HG03520 (cell line): Measurements from ENCODE around the gene ANP32E.

Experiments
- ATAC-seq: cut with Tn5 transposase; IDR thresholded peaks from one replicate; pipeline ENCODE4 v1.9.1; 2021; ENCODE audit warnings: mild to moderate bottlenecking, moderate library complexity; ENCODE audit not compliant: unreplicated experiment

ANP32E gene

GRCh38 chr1:150235852-150236613 lies at the start of gene ANP32E:
TSS of gene ANP32E (minus strand) at chr1:150236112. CDS start at chr1:150235786, 326 bp downstream.
- peak; percentile 79 for ATAC-seq

- no peak for ATAC-seq
Measured at GRCh38 chr1:150283260-150283659, 47.3 kb upstream of the ANP32E start.

GRCh38 chr1:150282558-150282958 lies 46.6 kb upstream of the ANP32E start:
- ATAC-seq: no peak

GRCh38 chr1:150281758-150282557 lies 46.0 kb upstream of the ANP32E start, which contains the start of gene CIART:
TSS of gene CIART (plus strand) at chr1:150282554. CDS start at chr1:150283268, 714 bp downstream.
- ATAC-seq: no peak

GRCh38 chr1:150281221-150281757 lies 45.4 kb upstream of the ANP32E start:
- ATAC-seq: no peak

GRCh38 chr1:150280138-150280707 lies 44.3 kb upstream of the ANP32E start:
- no peak for ATAC-seq

- ATAC-seq: no peak
Measured at GRCh38 chr1:150273311-150273710, 37.4 kb upstream of the ANP32E start.

- ATAC-seq: no peak
Measured at GRCh38 chr1:150271291-150271959, 35.5 kb upstream of the ANP32E start.

GRCh38 chr1:150269451-150269850 lies 33.5 kb upstream of the ANP32E start:
- ATAC-seq: no peak

GRCh38 chr1:150268705-150269403 lies 32.9 kb upstream of the ANP32E start, which contains the start of gene APH1A:
TSS of gene APH1A (minus strand) at chr1:150269016. CDS start at chr1:150268810, 206 bp downstream.
- ATAC-seq: peak; percentile 74

GRCh38 chr1:150268340-150268704 lies 32.4 kb upstream of the ANP32E start:
- ATAC-seq: peak; percentile 14

- no peak for ATAC-seq
Measured at GRCh38 chr1:150267896-150268295, 32.0 kb upstream of the ANP32E start.

GRCh38 chr1:150263549-150263948 lies 27.6 kb upstream of the ANP32E start:
- ATAC-seq: no peak

GRCh38 chr1:150262388-150263320 lies 26.7 kb upstream of the ANP32E start:
- ATAC-seq: no peak

GRCh38 chr1:150261367-150261766 lies 25.5 kb upstream of the ANP32E start:
- ATAC-seq: no peak

GRCh38 chr1:150259758-150260669 lies 24.1 kb upstream of the ANP32E start:
- no peak for ATAC-seq

GRCh38 chr1:150259217-150259616 lies 23.3 kb upstream of the ANP32E start:
- ATAC-seq: no peak
